ENCODE results near the gene MMP3.

The MMP3 gene

GRCh38 chr11:102813484-102813883 is 29.9 kb downstream of the MMP3 start:
- TF ChIP-seq ZNF274 (IDR thresholded peaks at IDR 0.05; ENCODE audit: low read depth, low read length), result no peak

GRCh38 chr11:102812188-102812587 is 31.2 kb downstream of the MMP3 start:
- H3K4me3 ChIP-seq (ENCODE audit: low read length), result no peak overlapping the region
- no peak for TF ChIP-seq ZNF274 (IDR thresholded peaks at IDR 0.05; ENCODE audit: low read depth, low read length)

More at GRCh38 chr11:102813484-102813883, 29.9 kb downstream of the MMP3 start:
- no peak overlapping the region for H3K4me3 ChIP-seq (ENCODE audit: low read length)

GRCh38 chr11:102810950-102811660 is 32.3 kb downstream of the MMP3 start:
- no peak for TF ChIP-seq ZNF274 (IDR thresholded peaks at IDR 0.05; ENCODE audit: low read depth, low read length)

GRCh38 chr11:102809971-102810370 is 33.4 kb downstream of the MMP3 start:
- no peak for TF ChIP-seq ZNF274 (IDR thresholded peaks at IDR 0.05; ENCODE audit: low read depth, low read length)
- no peak overlapping the region for H3K4me3 ChIP-seq (ENCODE audit: low read length)

More at GRCh38 chr11:102810950-102811660, 32.3 kb downstream of the MMP3 start:
- no peak overlapping the region for H3K4me3 ChIP-seq (ENCODE audit: low read length)

GRCh38 chr11:102807921-102808320 is 35.5 kb downstream of the MMP3 start:
- H3K4me3 ChIP-seq (ENCODE audit: low read length), result no peak overlapping the region
- TF ChIP-seq ZNF274 (IDR thresholded peaks at IDR 0.05; ENCODE audit: low read depth, low read length), result no peak

- H3K4me3 ChIP-seq (ENCODE audit: low read length), result no peak overlapping the region
- TF ChIP-seq ZNF274 (IDR thresholded peaks at IDR 0.05; ENCODE audit: low read depth, low read length), result no peak
Observed at GRCh38 chr11:102806296-102806695, 37.1 kb downstream of the MMP3 start.

- H3K4me3 ChIP-seq (ENCODE audit: low read length), result no peak overlapping the region
- no peak for TF ChIP-seq ZNF274 (IDR thresholded peaks at IDR 0.05; ENCODE audit: low read depth, low read length)
Observed at GRCh38 chr11:102802341-102802740, 41.1 kb downstream of the MMP3 start.

GRCh38 chr11:102800767-102801166 is 42.6 kb downstream of the MMP3 start:
- no peak overlapping the region for H3K4me3 ChIP-seq (ENCODE audit: low read length)
- TF ChIP-seq ZNF274 (IDR thresholded peaks at IDR 0.05; ENCODE audit: low read depth, low read length), result no peak

- H3K4me3 ChIP-seq (ENCODE audit: low read length), result no peak overlapping the region
- no peak for TF ChIP-seq ZNF274 (IDR thresholded peaks at IDR 0.05; ENCODE audit: low read depth, low read length)
Observed at GRCh38 chr11:102799681-102800340, 43.6 kb downstream of the MMP3 start.

- no peak within 1 kb of the TSS for H3K4me3 ChIP-seq (ENCODE audit: low read length)
- TF ChIP-seq ZNF274 (IDR thresholded peaks at IDR 0.05; ENCODE audit: low read depth, low read length), result no peak
Observed at GRCh38 chr11:102798012-102798746, 45.2 kb downstream of the MMP3 start, which contains the start of gene MMP1. Gene MMP1 (minus strand): TSS chr11:102798160. CDS start chr11:102798092, 68 bp downstream.

GRCh38 chr11:102794382-102794781 is 49.0 kb downstream of the MMP3 start:
- no peak for TF ChIP-seq ZNF274 (IDR thresholded peaks at IDR 0.05; ENCODE audit: low read depth, low read length)
- no peak overlapping the region for H3K4me3 ChIP-seq (ENCODE audit: low read length)

- TF ChIP-seq ZNF274 (IDR thresholded peaks at IDR 0.05; ENCODE audit: low read depth, low read length), result no peak
- H3K4me3 ChIP-seq (ENCODE audit: low read length), result no peak overlapping the region
Observed at GRCh38 chr11:102793677-102794290, 49.6 kb downstream of the MMP3 start.

GRCh38 chr11:102792604-102793003 is 50.8 kb downstream of the MMP3 start:
- no peak for TF ChIP-seq ZNF274 (IDR thresholded peaks at IDR 0.05; ENCODE audit: low read depth, low read length)
- no peak overlapping the region for H3K4me3 ChIP-seq (ENCODE audit: low read length)

All from GM08714 (cell line).